ENCODE measurements around the gene CRP.

CRP gene, protein sequence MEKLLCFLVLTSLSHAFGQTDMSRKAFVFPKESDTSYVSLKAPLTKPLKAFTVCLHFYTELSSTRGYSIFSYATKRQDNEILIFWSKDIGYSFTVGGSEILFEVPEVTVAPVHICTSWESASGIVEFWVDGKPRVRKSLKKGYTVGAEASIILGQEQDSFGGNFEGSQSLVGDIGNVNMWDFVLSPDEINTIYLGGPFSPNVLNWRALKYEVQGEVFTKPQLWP

GRCh38 chr1:159714529-159714928, at the start of gene CRP:
Gene CRP (minus strand): TSS chr1:159714589. CDS start chr1:159714485, 104 bp downstream.
- no peak within 1 kb of the TSS for H3K27ac ChIP-seq
- no peak for TF ChIP-seq ZFX (IDR thresholded peaks at IDR 0.05; ENCODE audit: borderline replicate concordance)
- TF ChIP-seq, protein P1, sequence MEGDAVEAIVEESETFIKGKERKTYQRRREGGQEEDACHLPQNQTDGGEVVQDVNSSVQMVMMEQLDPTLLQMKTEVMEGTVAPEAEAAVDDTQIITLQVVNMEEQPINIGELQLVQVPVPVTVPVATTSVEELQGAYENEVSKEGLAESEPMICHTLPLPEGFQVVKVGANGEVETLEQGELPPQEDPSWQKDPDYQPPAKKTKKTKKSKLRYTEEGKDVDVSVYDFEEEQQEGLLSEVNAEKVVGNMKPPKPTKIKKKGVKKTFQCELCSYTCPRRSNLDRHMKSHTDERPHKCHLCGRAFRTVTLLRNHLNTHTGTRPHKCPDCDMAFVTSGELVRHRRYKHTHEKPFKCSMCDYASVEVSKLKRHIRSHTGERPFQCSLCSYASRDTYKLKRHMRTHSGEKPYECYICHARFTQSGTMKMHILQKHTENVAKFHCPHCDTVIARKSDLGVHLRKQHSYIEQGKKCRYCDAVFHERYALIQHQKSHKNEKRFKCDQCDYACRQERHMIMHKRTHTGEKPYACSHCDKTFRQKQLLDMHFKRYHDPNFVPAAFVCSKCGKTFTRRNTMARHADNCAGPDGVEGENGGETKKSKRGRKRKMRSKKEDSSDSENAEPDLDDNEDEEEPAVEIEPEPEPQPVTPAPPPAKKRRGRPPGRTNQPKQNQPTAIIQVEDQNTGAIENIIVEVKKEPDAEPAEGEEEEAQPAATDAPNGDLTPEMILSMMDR (IDR thresholded peaks at IDR 0.05), result no peak

DNA sequence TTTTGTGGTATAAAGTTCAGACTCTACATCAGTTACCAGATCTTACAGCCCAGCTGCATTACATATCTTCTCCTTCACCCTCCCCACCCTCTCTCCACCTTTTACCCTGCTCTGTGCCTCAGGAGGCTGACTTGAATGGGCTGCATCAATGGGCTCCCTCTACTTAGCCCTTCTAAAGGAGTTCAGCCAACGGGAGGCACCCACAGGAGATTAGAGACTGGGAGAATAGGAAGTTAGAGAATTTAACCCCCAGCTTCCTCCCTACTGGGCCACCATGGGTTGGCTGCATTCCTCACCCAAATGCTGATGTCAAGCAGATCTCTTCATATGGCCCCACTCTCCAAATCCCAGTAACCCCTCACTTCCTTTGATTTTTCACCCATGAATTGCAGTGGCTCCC, 49.3 kb upstream of the CRP start:
- no peak overlapping the region for H3K27ac ChIP-seq
- TF ChIP-seq, protein P1 (IDR thresholded peaks at IDR 0.05), result no peak
- no peak for TF ChIP-seq ZFX (IDR thresholded peaks at IDR 0.05; ENCODE audit: borderline replicate concordance)

- H3K27ac ChIP-seq, result no peak overlapping the region
- no peak for TF ChIP-seq ZFX (IDR thresholded peaks at IDR 0.05; ENCODE audit: borderline replicate concordance)
- TF ChIP-seq, protein P1 (IDR thresholded peaks at IDR 0.05), result no peak
These were observed 42.0 kb upstream of the CRP start for GRCh38 chr1:159756397-159756796.

- H3K27ac ChIP-seq, result no peak overlapping the region
- TF ChIP-seq, protein P1 (IDR thresholded peaks at IDR 0.05), result no peak
- TF ChIP-seq ZFX (IDR thresholded peaks at IDR 0.05; ENCODE audit: borderline replicate concordance), result no peak
These were observed 41.1 kb upstream of the CRP start for GRCh38 chr1:159755451-159756007.

DNA sequence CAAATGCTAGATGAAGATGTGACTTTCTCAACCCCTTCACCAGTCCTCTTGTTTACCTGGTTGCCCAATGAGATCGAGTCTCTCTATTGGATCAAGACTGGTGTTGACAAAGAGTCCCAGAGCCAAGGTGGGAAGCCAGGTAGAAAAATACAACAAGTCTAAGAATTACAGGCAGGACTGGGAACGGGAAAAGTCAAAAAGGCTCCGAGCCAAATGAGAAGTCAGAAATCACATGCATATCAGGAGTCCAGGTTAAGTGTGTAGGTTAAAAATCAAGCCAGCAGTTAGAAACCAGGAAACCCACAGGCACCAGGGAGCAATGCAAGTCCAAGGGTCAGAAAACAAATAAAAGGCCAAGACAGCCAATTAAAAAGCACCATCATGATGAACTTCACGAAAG, 39.0 kb upstream of the CRP start:
- no peak overlapping the region for H3K27ac ChIP-seq
- no peak for TF ChIP-seq ZFX (IDR thresholded peaks at IDR 0.05; ENCODE audit: borderline replicate concordance)
- TF ChIP-seq, protein P1 (IDR thresholded peaks at IDR 0.05), result no peak

- TF ChIP-seq, protein P1 (IDR thresholded peaks at IDR 0.05), result no peak
- TF ChIP-seq ZFX (IDR thresholded peaks at IDR 0.05; ENCODE audit: borderline replicate concordance), result no peak
- H3K27ac ChIP-seq, result no peak overlapping the region
These were observed 37.8 kb upstream of the CRP start for GRCh38 chr1:159752135-159752580.

GRCh38 chr1:159751031-159751430, 36.6 kb upstream of the CRP start:
- TF ChIP-seq, protein P1 (IDR thresholded peaks at IDR 0.05), result no peak
- TF ChIP-seq ZFX (IDR thresholded peaks at IDR 0.05; ENCODE audit: borderline replicate concordance), result no peak
- no peak overlapping the region for H3K27ac ChIP-seq
